Endothelial cell of umbilical vein (primary cell): ENCODE measurements around the gene PYCR2. TPM values are rescaled to one million over a fixed set of nuclear protein-coding genes. Genes with fewer than 3 reads are reported as not detected.

Experiments used
- Bru-seq: library from RNA; stranded (reverse); fragments of 400-500 nt; gene quantifications from one replicate; lab custom pipeline; 2021; lab: Mats Ljungman, UMichigan
- BruChase-seq, 2 experiments: library from RNA; stranded (reverse); fragments of 400-500 nt; gene quantifications; one replicate each; lab custom pipeline; 2021; lab: Mats Ljungman, UMichigan
- BruUV-seq: library from RNA; stranded (reverse); fragments of 400-500 nt; replicated peaks from 2 replicates; lab custom pipeline; 2021; lab: Mats Ljungman, UMichigan
- CTCF ChIA-PET: fragments of 300-600, 350-600 bp; sonication (Branson Sonifier 250); formaldehyde crosslinking; loops from one replicate; lab custom pipeline; 2021; ENCODE audit warnings: antibody characterized with exemption, inconsistent platforms; lab: Charles Lee
- POLR2A ChIA-PET: fragments of 300-600, 350-600 bp; sonication (Branson Sonifier 250); formaldehyde crosslinking; loops from one replicate; lab custom pipeline; 2021; ENCODE audit warnings: antibody characterized with exemption, inconsistent platforms; lab: Charles Lee
- DNase-seq: peaks from one replicate; pipeline ENCODE4 v3.0.0-alpha.2; 2011; ENCODE audit warnings: low read depth, low spot score
- FAIRE-seq: peaks from 2 replicates; lab custom pipeline; 2011; peaks lifted over from hg19 to GRCh38; lab: Jason Lieb, UNC
- H2AFZ ChIP-seq: 2 replicates; pipeline ENCODE4 v1.6.0; 2012; ENCODE audit warnings: low read depth, low read length, control low read depth, inconsistent platforms
- H3K27ac ChIP-seq: 2 replicates; pipeline ENCODE4 v1.5.1; 2011; ENCODE audit warnings: low read depth, mild to moderate bottlenecking, control low read depth, low read length, moderate library complexity; ENCODE audit not compliant: insufficient read depth
- H3K27me3 ChIP-seq, 2 experiments: 2 replicates each; pipeline versions ENCODE4 v1.6.0 to v1.6.1; 2011; ENCODE audit warnings: low read length in 2 of 2, mixed read lengths in 1 of 2; ENCODE audit not compliant: control insufficient read depth in 2 of 2, insufficient read depth in 2 of 2
- H3K36me3 ChIP-seq, 2 experiments: 2 replicates in 1 of 2; 3 replicates in 1 of 2; pipeline ENCODE4 v1.5.1; 2011; ENCODE audit warnings: low read length in 2 of 2, mild to moderate bottlenecking in 1 of 2, moderate library complexity in 1 of 2; ENCODE audit not compliant: control insufficient read depth in 2 of 2, insufficient read depth in 2 of 2; ENCODE audit errors: extremely low read depth in 1 of 2
- H3K4me1 ChIP-seq: 3 replicates; pipeline ENCODE4 v1.5.1; 2011; ENCODE audit warnings: mild to moderate bottlenecking, low read length; ENCODE audit not compliant: control insufficient read depth, insufficient read depth; ENCODE audit errors: extremely low read depth
- H3K4me2 ChIP-seq: 2 replicates; pipeline ENCODE4 v1.6.1; 2011; ENCODE audit warnings: low read length, control low read depth, mixed read lengths; ENCODE audit not compliant: insufficient read depth
- H3K4me3 ChIP-seq, 3 experiments: fragments of 200-600 bp in 1 of 3; sonication (generic), shearing (Covaris generic) in 1 of 3; replicated peaks in 1 of 3; 2 replicates each; pipeline ENCODE4 v1.5.1; 2011 to 2016; ENCODE audit warnings: control low read depth in 3 of 3, low read length in 3 of 3, mild to moderate bottlenecking in 2 of 3, inconsistent platforms in 1 of 3, low read depth in 1 of 3, moderate library complexity in 1 of 3; ENCODE audit not compliant: insufficient read depth in 1 of 3
- H3K79me2 ChIP-seq: 2 replicates; pipeline ENCODE4 v1.6.0; 2012; ENCODE audit warnings: low read length, inconsistent platforms; ENCODE audit not compliant: control insufficient read depth, insufficient read depth
- H3K9ac ChIP-seq: replicated peaks from 2 replicates; pipeline ENCODE3; 2011; ENCODE audit warnings: low read length, control low read depth; ENCODE audit not compliant: insufficient read depth; ENCODE audit errors: extremely low read depth
- H3K9me1 ChIP-seq: replicated peaks from 3 replicates; pipeline ENCODE4 v1.6.0; 2011; ENCODE audit warnings: mild to moderate bottlenecking, low read length; ENCODE audit not compliant: control insufficient read depth, insufficient read depth; ENCODE audit errors: extremely low read depth
- H3K9me3 ChIP-seq: replicated peaks from 2 replicates; pipeline ENCODE4 v1.5.1; 2012; ENCODE audit warnings: low read length, inconsistent platforms; ENCODE audit not compliant: control insufficient read depth, insufficient read depth
- H4K20me1 ChIP-seq: replicated peaks from 2 replicates; pipeline ENCODE3; 2011; ENCODE audit warnings: mild to moderate bottlenecking, low read length; ENCODE audit not compliant: control insufficient read depth, insufficient read depth; ENCODE audit errors: extremely low read depth
- EZH2 ChIP-seq: IDR thresholded peaks from 2 replicates; pipeline ENCODE4 v1.6.1; 2012; ENCODE audit warnings: borderline replicate concordance, low read depth, mild to moderate bottlenecking, moderate library complexity, low read length, inconsistent platforms; ENCODE audit not compliant: severe bottlenecking
- GATA2 ChIP-seq: IDR thresholded peaks from 2 replicates; pipeline ENCODE4 v1.7.0; 2011; ENCODE audit warnings: low read depth, mild to moderate bottlenecking, moderate library complexity, mixed read lengths, low read length; ENCODE audit not compliant: insufficient read length, insufficient read depth
- MYC ChIP-seq: IDR thresholded peaks from one replicate; pipeline ENCODE4 v1.6.1; 2011; ENCODE audit warnings: mild to moderate bottlenecking, low read depth, low read length
- POLR2A ChIP-seq: IDR thresholded peaks from 2 replicates; pipeline ENCODE4 v1.6.1; 2012; ENCODE audit warnings: low read depth, mild to moderate bottlenecking, control low read depth, low read length
- POLR2AphosphoS5 ChIP-seq: IDR thresholded peaks from 2 replicates; pipeline ENCODE4 v1.6.1; 2012; ENCODE audit warnings: low read depth, mild to moderate bottlenecking, control low read depth, low read length, moderate library complexity; ENCODE audit not compliant: insufficient read depth
- dilution Hi-C: fragments of 300-500 bp; cut with MboI; formaldehyde crosslinking; loops from one replicate; pipeline ENCODE4 v1.15.0; 2019; ENCODE audit warnings: low sequenced_read_pairs; ENCODE audit not compliant: extremely low pct_ligation_motif_present
- intact Hi-C: fragments of 100-400 bp; cut with micrococcal nuclease; formaldehyde crosslinking; loops from one replicate; pipeline ENCODE4 v1.10.0; 2022
- long read RNA-seq: library from polyadenylated mRNA; stranded (forward); transcript quantifications from one replicate; pipeline ENCODE4 v2.0.0, GENCODE V29; 2021
- polyA minus RNA-seq, 3 experiments: library from RNA; depleted of rRNA, polyadenylated mRNA; stranded (reverse); fragments of >200 nt; gene quantifications; 1 replicate in 1 of 3; 2 replicates in 2 of 3; pipeline ENCODE4 v1.2.3, GENCODE V29; 2011
- polyA plus RNA-seq, 4 experiments: library from polyadenylated mRNA; depleted of rRNA in 3 of 4; stranded (reverse) in 3 of 4; unstranded in 1 of 4; fragments of >200 nt; gene quantifications; 2 replicates each; pipeline versions ENCODE4 v1.2.1 to v1.2.3, GENCODE V29; 2011 to 2012; ENCODE audit warnings: missing spikeins in 1 of 4
- total RNA-seq: library from RNA; stranded (reverse); gene quantifications from 2 replicates; pipeline ENCODE4 v1.2.3, GENCODE V29; 2021
- TF ChIP-seq, protein P1 (sequence below): IDR thresholded peaks from 2 replicates; pipeline ENCODE4 v1.6.1; 2011; ENCODE audit not compliant: insufficient read depth, insufficient read length

The PYCR2 gene
- total RNA-seq = 60.4 and 64.6 TPM in 2 replicates
- polyA plus RNA-seq = 63.2 and 65.1 TPM in 2 replicates
- 45.4 and 65.7 TPM in 2 replicates for polyA plus RNA-seq (2011; cell fraction: cytosol; rRNA removed)
- 61.1 and 61.5 TPM in 2 replicates for polyA plus RNA-seq (2011; cell fraction: nucleus; rRNA removed)
- 39.0 and 48.2 TPM in 2 replicates for polyA plus RNA-seq (2012)
- polyA minus RNA-seq = 41.6 and 52.4 TPM in 2 replicates
- 21.9 TPM for polyA minus RNA-seq (2011; cell fraction: cytosol; rRNA and poly(A)+ RNA removed)
- 13.0 and 13.3 TPM in 2 replicates for polyA minus RNA-seq (2011; cell fraction: nucleus; rRNA and poly(A)+ RNA removed)
- Bru-seq, nascent RNA = percentile 65 among the genes with signal in this experiment
- percentile 95 among the genes with signal in this experiment for BruChase-seq, experiment 1, labeled RNA remaining after a 6-hour chase
- BruChase-seq, experiment 2, labeled RNA remaining after a 2-hour chase = percentile 87 among the genes with signal in this experiment
- long read RNA-seq, transcript PYCR2-201 (7 exons, 1,689 nt) = major isoform, 146 of 182 reads
- long read RNA-seq, partial matches to known transcripts = 15 of 182 reads
- long read RNA-seq, other reads (novel, unspliced or antisense) = 21 of 182 reads

GRCh38 chr1:225923692-225924555 lies at the start of gene PYCR2:
TSS of gene PYCR2 (minus strand) at chr1:225924250. CDS start at chr1:225924110, 140 bp downstream.
- Histone ChIP-seq H3K4me1 (peaks cover 19% of the 10 kb centered on the region), H3K9me1 (no peaks in the 10 kb centered on the region), H3K36me3 (peaks cover 0 to 10% of the 10 kb centered on the region in 2 experiments), H3K9ac (peak within 1 kb of the TSS; percentile 76), H2AFZ (peak within 1 kb of the TSS; percentile 91), H3K4me3 (peak within 1 kb of the TSS; percentile 15 to 69 (median 59)), H3K79me2 (peaks cover 22% of the 10 kb centered on the region), H3K4me2 (peak within 1 kb of the TSS; percentile 85), H3K9me3 (no peaks in the 10 kb centered on the region), H3K27ac (peak within 1 kb of the TSS; percentile 69), H4K20me1 (no peaks in the 10 kb centered on the region), H3K27me3 (no peaks in the 10 kb centered on the region)
- intact Hi-C loops = loop anchor here (1.0 to 5.0 kb wide), 5 partner anchors 38 to 271 kb away; partner anchors contain the start of genes ENAH, H3-3A, SRP9 and TMEM63A
- BruUV-seq = TSS peak; percentile 62
- FAIRE-seq = peak; percentile 94
- POLR2A ChIA-PET = interaction anchor here (0.6 to 1.2 kb wide), 6 partner anchors 16 to 479 kb away, joined by 3 to 7 read pairs (median 3); partner anchors contain the start of gene SDE2
- dilution Hi-C loops = no loop called here
- CTCF ChIA-PET = interaction anchor here (0.8 to 1.5 kb wide), 9 partner anchors 12 to 449 kb away, joined by 3 to 10 read pairs (median 4); partner anchors contain the start of genes LEFTY2 and TMEM63A
- TF ChIP-seq, protein P1, sequence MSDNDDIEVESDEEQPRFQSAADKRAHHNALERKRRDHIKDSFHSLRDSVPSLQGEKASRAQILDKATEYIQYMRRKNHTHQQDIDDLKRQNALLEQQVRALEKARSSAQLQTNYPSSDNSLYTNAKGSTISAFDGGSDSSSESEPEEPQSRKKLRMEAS = peak; percentile 91
- TF ChIP-seq POLR2AphosphoS5 (peak; percentile 95), EZH2 (no peak), MYC (no peak), GATA2 (no peak), POLR2A (peak; percentile 94)
- DNase-seq = peak; percentile 97
